Lung (tissue), 12 donors: ENCODE data around the gene L3MBTL3. TPM values are rescaled to one million over a fixed set of nuclear protein-coding genes. Genes with fewer than 3 reads are reported as not detected.

Experiments used
- ATAC-seq: fragments of 200-7000 bp; cut with Tn5 transposase; one replicate; pipeline ENCODE4 v1.9.1; 2020; ENCODE audit warnings: moderate number of reproducible peaks; ENCODE audit not compliant: insufficient read depth, low FRiP score
- DNase-seq, 3 donors: peaks; one replicate each; pipeline ENCODE4 v3.0.0-alpha.2; 2013 to 2017
- H3K27ac ChIP-seq, 2 donors: one replicate each; pipeline ENCODE4 v1.5.1; 2013; ENCODE audit warnings: mild to moderate bottlenecking in 2 of 2, moderate library complexity in 2 of 2, control low read depth in 1 of 2, inconsistent platforms in 1 of 2, low read depth in 1 of 2, low read length in 1 of 2
- H3K27me3 ChIP-seq, 3 donors: one replicate each; pipeline ENCODE4 v1.5.1; 2013; ENCODE audit warnings: low read length in 2 of 3; ENCODE audit not compliant: control insufficient read depth in 3 of 3, insufficient read depth in 3 of 3
- H3K36me3 ChIP-seq, 4 donors: one replicate each; pipeline ENCODE4 v1.5.1; 2013; ENCODE audit warnings: low read length in 4 of 4, mild to moderate bottlenecking in 1 of 4, moderate library complexity in 1 of 4; ENCODE audit not compliant: control insufficient read depth in 4 of 4, insufficient read depth in 4 of 4
- H3K4me1 ChIP-seq, 5 donors: one replicate each; pipeline ENCODE4 v1.5.1; 2013; ENCODE audit warnings: low read length in 5 of 5, mild to moderate bottlenecking in 2 of 5, moderate library complexity in 1 of 5; ENCODE audit not compliant: control insufficient read depth in 5 of 5, insufficient read depth in 5 of 5
- H3K4me3 ChIP-seq: one replicate; pipeline ENCODE4 v1.5.1; 2013; ENCODE audit warnings: mild to moderate bottlenecking, control low read depth, moderate library complexity
- H3K9ac ChIP-seq, 2 donors: one replicate each; pipeline ENCODE4 v1.5.1; 2013; ENCODE audit warnings: low read length in 2 of 2, control low read depth in 1 of 2; ENCODE audit not compliant: insufficient read depth in 1 of 2
- H3K9me3 ChIP-seq, 4 donors: one replicate each; pipeline ENCODE4 v1.5.1; 2013; ENCODE audit warnings: low read length in 3 of 4, mild to moderate bottlenecking in 1 of 4, moderate library complexity in 1 of 4; ENCODE audit not compliant: control insufficient read depth in 4 of 4, insufficient read depth in 3 of 4
- WGBS, 2 donors: extraction: QIAGEN DNeasy Blood & Tissue Kit; methylation state at CpG; one replicate each; pipeline ENCODE4 v1.1.7; 2013; 5-methylcytosine and 5-hydroxymethylcytosine counted together
- polyA plus RNA-seq, 2 donors: library from polyadenylated mRNA; stranded (reverse); fragments of 200-250 nt; gene quantifications; one replicate each; pipeline ENCODE4 v1.2.1, GENCODE V29; 2013
- total RNA-seq, 2 donors: library from RNA; depleted of rRNA in 1 of 2; stranded (reverse); fragments of >200 nt in 1 of 2; gene quantifications; one replicate each; pipeline ENCODE4 v1.2.1, GENCODE V29; 2014 to 2021
- TF ChIP-seq, protein P1 (sequence below): IDR thresholded peaks from 2 replicates; pipeline ENCODE4 v1.5.1; 2012; ENCODE audit warnings: mild to moderate bottlenecking; ENCODE audit errors: control extremely low read depth, extremely low read depth
- donor health status: control.
- donor health status: control.
- donor health status: Bipolar disorder and iron deficiency.
- donor health status: healthy.
- donor health status: DM: yes; HTN: yes; CAD: no.

L3MBTL3 gene
- total and polyA plus RNA-seq, 4 donors, result 2.0 to 15.9 (median 3.7) TPM

- no peaks in the 10 kb centered on the region for H3K4me1 ChIP-seq
- no peaks in the 10 kb centered on the region for H3K27me3 ChIP-seq
- no peak overlapping the region for H3K9ac ChIP-seq
- H3K27ac ChIP-seq, result no peak overlapping the region
- 84 to 88% methylated on average over 9 of the region's 9 CpGs for WGBS, 2 donors
- no peaks in the 10 kb centered on the region for H3K36me3 ChIP-seq
- H3K9me3 ChIP-seq, result no peaks in the 10 kb centered on the region
- TF ChIP-seq, protein P1, sequence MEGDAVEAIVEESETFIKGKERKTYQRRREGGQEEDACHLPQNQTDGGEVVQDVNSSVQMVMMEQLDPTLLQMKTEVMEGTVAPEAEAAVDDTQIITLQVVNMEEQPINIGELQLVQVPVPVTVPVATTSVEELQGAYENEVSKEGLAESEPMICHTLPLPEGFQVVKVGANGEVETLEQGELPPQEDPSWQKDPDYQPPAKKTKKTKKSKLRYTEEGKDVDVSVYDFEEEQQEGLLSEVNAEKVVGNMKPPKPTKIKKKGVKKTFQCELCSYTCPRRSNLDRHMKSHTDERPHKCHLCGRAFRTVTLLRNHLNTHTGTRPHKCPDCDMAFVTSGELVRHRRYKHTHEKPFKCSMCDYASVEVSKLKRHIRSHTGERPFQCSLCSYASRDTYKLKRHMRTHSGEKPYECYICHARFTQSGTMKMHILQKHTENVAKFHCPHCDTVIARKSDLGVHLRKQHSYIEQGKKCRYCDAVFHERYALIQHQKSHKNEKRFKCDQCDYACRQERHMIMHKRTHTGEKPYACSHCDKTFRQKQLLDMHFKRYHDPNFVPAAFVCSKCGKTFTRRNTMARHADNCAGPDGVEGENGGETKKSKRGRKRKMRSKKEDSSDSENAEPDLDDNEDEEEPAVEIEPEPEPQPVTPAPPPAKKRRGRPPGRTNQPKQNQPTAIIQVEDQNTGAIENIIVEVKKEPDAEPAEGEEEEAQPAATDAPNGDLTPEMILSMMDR, result no peak
- H3K4me3 ChIP-seq, result no peak overlapping the region
- no peak for ATAC-seq
- no peak for DNase-seq
Observed at GRCh38 chr6:130183271-130184222, 165.2 kb downstream of the L3MBTL3 start.

GRCh38 chr6:130185658-130186057, 167.3 kb downstream of the L3MBTL3 start:
- Histone ChIP-seq H3K27ac (no peak overlapping the region), H3K36me3 (no peaks in the 10 kb centered on the region), H3K4me3 (no peak overlapping the region), H3K27me3 (no peaks in the 10 kb centered on the region), H3K9me3 (no peaks in the 10 kb centered on the region), H3K9ac (no peak overlapping the region), H3K4me1 (no peaks in the 10 kb centered on the region)
- TF ChIP-seq, protein P1, result no peak
- 73 to 96% methylated on average over 3 of the region's 3 CpGs for WGBS, 2 donors
- DNase-seq (no peak), ATAC-seq (no peak)

DNA sequence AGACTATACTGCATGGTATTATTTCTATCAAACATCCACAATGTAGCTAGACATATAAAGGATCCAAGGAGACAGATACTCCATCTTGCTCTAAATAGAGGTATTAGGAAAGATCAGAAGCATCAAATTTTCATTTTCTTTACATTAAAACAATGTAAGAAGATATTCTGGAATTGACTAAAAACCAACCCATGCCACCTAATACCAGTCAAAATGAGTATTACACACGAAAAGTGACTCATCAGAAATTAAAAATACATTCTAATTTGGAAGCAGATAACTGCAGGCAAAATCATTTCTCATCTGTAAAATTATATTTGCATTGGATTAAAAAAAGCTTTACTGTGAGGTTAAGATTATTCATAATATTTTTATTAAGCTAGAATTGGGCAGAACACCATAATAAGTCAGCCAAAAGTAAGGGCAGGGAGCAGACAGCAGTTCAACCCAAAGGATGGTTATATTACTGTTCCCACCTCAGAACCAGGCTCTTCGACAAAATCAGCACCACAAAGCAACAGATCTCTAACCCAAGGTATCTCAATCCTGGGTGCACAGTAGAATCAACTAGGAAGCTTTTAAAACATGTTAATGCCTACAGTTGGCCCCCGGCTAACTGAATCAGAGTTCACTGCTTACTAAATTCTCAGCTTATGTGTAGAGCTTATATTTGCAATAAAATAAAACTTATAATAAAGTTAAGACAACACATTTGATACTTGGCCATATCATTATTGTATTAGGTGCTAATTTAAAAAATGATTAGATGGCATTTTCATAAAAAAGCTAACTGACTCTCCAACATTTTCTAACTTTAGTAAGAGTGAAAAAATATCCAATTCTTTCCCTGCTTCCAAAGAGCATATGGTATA, 169.2 kb downstream of the L3MBTL3 start:
- Histone ChIP-seq H3K9me3 (no peaks in the 10 kb centered on the region), H3K27ac (no peak overlapping the region), H3K36me3 (no peaks in the 10 kb centered on the region), H3K4me1 (no peaks in the 10 kb centered on the region), H3K27me3 (no peaks in the 10 kb centered on the region), H3K4me3 (no peak overlapping the region), H3K9ac (no peak overlapping the region)
- DNase-seq (no peak), ATAC-seq (no peak)
- TF ChIP-seq, protein P1, result no peak
- 80 to 94% methylated on average over 3 of the region's 3 CpGs for WGBS, 2 donors
